CD14-positive monocyte (primary cell): ENCODE results near the gene GPD1. TPM values are rescaled to one million over a fixed set of nuclear protein-coding genes. Genes with fewer than 3 reads are reported as not detected.

Source experiments
- DNase-seq, 3 donors: peaks; one replicate each; pipeline ENCODE4 v3.0.0-alpha.2; 2011 to 2022
- H2AFZ ChIP-seq: 2 replicates; pipeline ENCODE4 v1.6.0; 2012; ENCODE audit warnings: mild to moderate bottlenecking, low read depth, low read length, inconsistent platforms; ENCODE audit not compliant: insufficient read depth, poor library complexity, severe bottlenecking
- H3K27ac ChIP-seq, 2 donors: 1 replicate in 1 of 2; 2 replicates in 1 of 2; pipeline ENCODE4 v1.5.1; 2012 to 2013; ENCODE audit warnings: low read length in 2 of 2, control low read depth in 1 of 2, inconsistent platforms in 1 of 2, low read depth in 1 of 2, mild to moderate bottlenecking in 1 of 2
- H3K27me3 ChIP-seq, 2 donors: one replicate each; pipeline versions ENCODE4 v1.6.0 to v1.6.1; 2011 to 2013; ENCODE audit warnings: low read length in 2 of 2; ENCODE audit not compliant: control insufficient read depth in 2 of 2, insufficient read depth in 2 of 2
- H3K36me3 ChIP-seq, 2 donors: replicated peaks in 1 of 2; 1 replicate in 1 of 2; 2 replicates in 1 of 2; pipeline versions ENCODE4 v1.5.1 to v1.6.1; 2012 to 2013; ENCODE audit warnings: low read length in 2 of 2, control low read depth in 1 of 2, inconsistent platforms in 1 of 2, mild to moderate bottlenecking in 1 of 2; ENCODE audit not compliant: insufficient read depth in 2 of 2, control insufficient read depth in 1 of 2
- H3K4me1 ChIP-seq, 2 donors: 1 replicate in 1 of 2; 2 replicates in 1 of 2; pipeline versions ENCODE4 v1.5.1 to v1.6.1; 2012 to 2013; ENCODE audit warnings: low read length in 2 of 2, control low read depth in 1 of 2, inconsistent platforms in 1 of 2, mild to moderate bottlenecking in 1 of 2, moderate library complexity in 1 of 2; ENCODE audit not compliant: insufficient read depth in 2 of 2, control insufficient read depth in 1 of 2
- H3K4me2 ChIP-seq: replicated peaks from 2 replicates; pipeline ENCODE3; 2012; ENCODE audit warnings: low read length, moderate library complexity, mild to moderate bottlenecking; ENCODE audit not compliant: poor library complexity, severe bottlenecking; ENCODE audit errors: extremely low read depth
- H3K4me3 ChIP-seq, 3 experiments: fragments of 200-600 bp in 1 of 3; sonication (generic) in 1 of 3; replicated peaks in 1 of 3; 1 replicate in 2 of 3; 2 replicates in 1 of 3; pipeline ENCODE4 v1.5.1; 2011 to 2013; ENCODE audit warnings: low read length in 3 of 3, mild to moderate bottlenecking in 3 of 3, control low read depth in 2 of 3, low read depth in 2 of 3, inconsistent platforms in 1 of 3, moderate library complexity in 1 of 3
- H3K79me2 ChIP-seq: 2 replicates; pipeline ENCODE4 v1.6.0; 2012; ENCODE audit warnings: mild to moderate bottlenecking, control low read depth, inconsistent platforms, low read length, moderate library complexity; ENCODE audit not compliant: insufficient read depth
- H3K9ac ChIP-seq: 2 replicates; pipeline ENCODE4 v1.6.0; 2017; ENCODE audit warnings: low read length, mild to moderate bottlenecking; ENCODE audit not compliant: insufficient read depth, poor library complexity, severe bottlenecking
- H3K9me3 ChIP-seq, 2 donors: replicated peaks in 1 of 2; 1 replicate in 1 of 2; 2 replicates in 1 of 2; pipeline versions ENCODE4 v1.5.1 to v1.6.1; 2012 to 2013; ENCODE audit warnings: low read length in 2 of 2, control low read depth in 1 of 2; ENCODE audit not compliant: control insufficient read depth in 1 of 2, insufficient read depth in 1 of 2
- H4K20me1 ChIP-seq: 2 replicates; pipeline ENCODE4 v1.6.0; 2012; ENCODE audit warnings: mild to moderate bottlenecking, low read length, control low read depth, moderate library complexity; ENCODE audit not compliant: insufficient read depth
- H3K27ac Mint-ChIP-seq, 7 donors: one replicate each; pipeline ENCODE4 v1.8.0; 2020; ENCODE audit warnings: mild to moderate bottlenecking in 7 of 7, mixed read lengths in 7 of 7, moderate library complexity in 6 of 7, inconsistent platforms in 2 of 7
- H3K27me3 Mint-ChIP-seq, 3 donors: one replicate each; pipeline ENCODE4 v1.8.0; 2021 to 2022; ENCODE audit warnings: low read depth in 3 of 3, mild to moderate bottlenecking in 3 of 3, mixed read lengths in 3 of 3, moderate library complexity in 3 of 3, inconsistent platforms in 1 of 3
- H3K36me3 Mint-ChIP-seq, 2 donors: one replicate each; pipeline ENCODE4 v1.8.0; 2020; ENCODE audit warnings: mixed read lengths in 2 of 2, inconsistent platforms in 1 of 2, mild to moderate bottlenecking in 1 of 2
- H3K4me1 Mint-ChIP-seq: one replicate; pipeline ENCODE4 v1.8.0; 2020; ENCODE audit warnings: mild to moderate bottlenecking, mixed read lengths
- H3K4me3 Mint-ChIP-seq, 2 donors: one replicate each; pipeline ENCODE4 v1.8.0; 2020; ENCODE audit warnings: mild to moderate bottlenecking in 2 of 2, mixed read lengths in 2 of 2, moderate library complexity in 1 of 2
- H3K9me3 Mint-ChIP-seq, 7 donors: one replicate each; pipeline ENCODE4 v1.8.0; 2020 to 2022; ENCODE audit warnings: mixed read lengths in 7 of 7, mild to moderate bottlenecking in 6 of 7, moderate library complexity in 6 of 7, inconsistent platforms in 2 of 7
- WGBS: methylation state at CpG from one replicate; pipeline ENCODE4 v1.1.5; 2013; ENCODE audit warnings: missing lambda C conversion rate; ENCODE audit not compliant: insufficient coverage; 5-methylcytosine and 5-hydroxymethylcytosine counted together
- intact Hi-C, 2 donors: fragments of 100-400 bp; cut with micrococcal nuclease; formaldehyde crosslinking; loops; one replicate each; pipeline versions ENCODE4 v1.15.0 to v1.15.1; 2023
- polyA plus RNA-seq, 3 donors: library from polyadenylated mRNA; depleted of rRNA in 1 of 3; unstranded in 2 of 3; stranded (reverse) in 1 of 3; fragments of 300-500 nt in 2 of 3; fragments of >200 nt in 1 of 3; fragmentation: Illumina TruSeq in 2 of 3; gene quantifications; 1 replicate in 2 of 3; 2 replicates in 1 of 3; pipeline ENCODE4 v1.2.3, GENCODE V29; 2012 to 2021
- TF ChIP-seq, protein P1 (sequence below): fragments of 200-600 bp; IDR thresholded peaks from one replicate; pipeline ENCODE4 v1.8.0; 2022; ENCODE audit warnings: antibody characterized with exemption, mild to moderate bottlenecking

GPD1 gene
- polyA plus RNA-seq, 3 donors: 0.08 TPM; not detected in 2

DNA sequence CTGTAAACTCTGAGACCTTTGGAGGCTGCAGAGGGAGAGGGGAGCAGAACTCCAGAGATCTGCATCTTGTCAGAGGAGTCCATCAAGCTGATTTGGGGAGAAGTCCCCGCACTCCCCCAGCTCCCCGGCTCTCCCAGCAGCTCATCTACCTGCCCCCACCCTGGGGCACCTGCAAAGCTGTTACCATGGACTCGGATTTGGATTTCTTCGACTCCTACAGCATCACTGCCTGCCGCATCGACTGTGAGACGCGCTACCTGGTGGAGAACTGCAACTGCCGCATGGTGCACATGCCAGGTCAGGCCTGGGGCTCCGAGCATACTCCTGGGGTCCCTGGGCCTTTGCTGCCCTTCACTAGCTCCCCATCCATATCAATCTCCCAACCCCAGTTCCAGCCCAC, 25.5 kb upstream of the GPD1 start:
- H3K27ac Mint-ChIP-seq: no peak overlapping the region
- no peak overlapping the region for H2AFZ ChIP-seq
- H4K20me1 ChIP-seq: no peaks in the 10 kb centered on the region
- peaks cover 0 to 3% (median 0%) of the 10 kb centered on the region in 7 donors for H3K9me3 Mint-ChIP-seq
- no peaks in the 10 kb centered on the region for H3K36me3 Mint-ChIP-seq
- WGBS: 95% methylated on average over 10 of the region's 10 CpGs
- no peak overlapping the region for H3K9ac ChIP-seq
- H3K27me3 ChIP-seq: no peaks in the 10 kb centered on the region
- H3K4me3 ChIP-seq: no peak overlapping the region
- DNase-seq: no peak
- H3K4me1 ChIP-seq: no peaks in the 10 kb centered on the region
- H3K27me3 Mint-ChIP-seq: peaks cover 8 to 13% (median 11%) of the 10 kb centered on the region in 3 donors
- H3K79me2 ChIP-seq: no peaks in the 10 kb centered on the region
- intact Hi-C loops: no loop called here
- TF ChIP-seq, protein P1, sequence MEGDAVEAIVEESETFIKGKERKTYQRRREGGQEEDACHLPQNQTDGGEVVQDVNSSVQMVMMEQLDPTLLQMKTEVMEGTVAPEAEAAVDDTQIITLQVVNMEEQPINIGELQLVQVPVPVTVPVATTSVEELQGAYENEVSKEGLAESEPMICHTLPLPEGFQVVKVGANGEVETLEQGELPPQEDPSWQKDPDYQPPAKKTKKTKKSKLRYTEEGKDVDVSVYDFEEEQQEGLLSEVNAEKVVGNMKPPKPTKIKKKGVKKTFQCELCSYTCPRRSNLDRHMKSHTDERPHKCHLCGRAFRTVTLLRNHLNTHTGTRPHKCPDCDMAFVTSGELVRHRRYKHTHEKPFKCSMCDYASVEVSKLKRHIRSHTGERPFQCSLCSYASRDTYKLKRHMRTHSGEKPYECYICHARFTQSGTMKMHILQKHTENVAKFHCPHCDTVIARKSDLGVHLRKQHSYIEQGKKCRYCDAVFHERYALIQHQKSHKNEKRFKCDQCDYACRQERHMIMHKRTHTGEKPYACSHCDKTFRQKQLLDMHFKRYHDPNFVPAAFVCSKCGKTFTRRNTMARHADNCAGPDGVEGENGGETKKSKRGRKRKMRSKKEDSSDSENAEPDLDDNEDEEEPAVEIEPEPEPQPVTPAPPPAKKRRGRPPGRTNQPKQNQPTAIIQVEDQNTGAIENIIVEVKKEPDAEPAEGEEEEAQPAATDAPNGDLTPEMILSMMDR: no peak
- H3K4me3 Mint-ChIP-seq: no peak overlapping the region
- no peak overlapping the region for H3K4me2 ChIP-seq
- no peaks in the 10 kb centered on the region for H3K9me3 ChIP-seq
- no peaks in the 10 kb centered on the region for H3K36me3 ChIP-seq
- H3K4me1 Mint-ChIP-seq: peaks cover 2% of the 10 kb centered on the region
- H3K27ac ChIP-seq: no peak overlapping the region

DNA sequence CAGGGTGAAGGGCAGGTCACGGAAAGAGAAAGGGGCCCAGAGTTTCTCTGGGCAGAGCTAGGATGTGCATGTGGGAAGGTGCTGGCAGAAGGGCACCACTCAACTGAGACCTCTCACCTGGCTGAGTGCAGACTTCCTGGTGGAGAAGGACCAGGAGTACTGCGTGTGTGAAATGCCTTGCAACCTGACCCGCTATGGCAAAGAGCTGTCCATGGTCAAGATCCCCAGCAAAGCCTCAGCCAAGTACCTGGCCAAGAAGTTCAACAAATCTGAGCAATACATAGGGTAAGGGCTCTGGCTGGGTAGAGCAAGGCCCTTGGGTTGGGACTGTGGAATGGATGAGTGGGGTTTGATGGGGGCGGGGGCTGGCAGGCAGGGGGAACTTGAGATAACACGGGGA, 24.0 kb upstream of the GPD1 start:
- Histone ChIP-seq H3K79me2 (peaks cover 4% of the 10 kb centered on the region), H3K9me3 (no peaks in the 10 kb centered on the region), H3K4me1 (peaks cover 5% of the 10 kb centered on the region in 2 donors), H2AFZ (no peak overlapping the region), H3K27ac (no peak overlapping the region), H3K27me3 (no peaks in the 10 kb centered on the region), H4K20me1 (no peaks in the 10 kb centered on the region), H3K4me2 (no peak overlapping the region), H3K9ac (no peak overlapping the region), H3K4me3 (no peak overlapping the region), H3K36me3 (no peaks in the 10 kb centered on the region)
- H3K4me3 Mint-ChIP-seq: no peak overlapping the region
- peaks cover 0 to 3% (median 0%) of the 10 kb centered on the region in 7 donors for H3K9me3 Mint-ChIP-seq
- H3K27me3 Mint-ChIP-seq: peaks cover 8 to 13% (median 11%) of the 10 kb centered on the region in 3 donors
- no peak overlapping the region for H3K27ac Mint-ChIP-seq
- 92% methylated on average over 2 of the region's 5 CpGs for WGBS
- H3K36me3 Mint-ChIP-seq: no peaks in the 10 kb centered on the region
- DNase-seq: no peak
- intact Hi-C loops: no loop called here
- H3K4me1 Mint-ChIP-seq: peaks cover 3% of the 10 kb centered on the region
- TF ChIP-seq, protein P1: no peak
